Ishikawa (cell line): ENCODE measurements around the gene TTLL10.

Experiments used
- CEBPB ChIP-seq: IDR thresholded peaks from 2 replicates; pipeline ENCODE4 v1.6.1; 2012
- CREB1 ChIP-seq: IDR thresholded peaks from 2 replicates; pipeline ENCODE4 v1.6.1; 2012; ENCODE audit warnings: low read depth
- FOXM1 ChIP-seq: IDR thresholded peaks from 2 replicates; pipeline ENCODE4 v1.6.1; 2012; ENCODE audit warnings: low read depth, borderline replicate concordance
- MAX ChIP-seq: IDR thresholded peaks from 2 replicates; pipeline ENCODE4 v1.6.1; 2012
- RAD21 ChIP-seq: IDR thresholded peaks from 2 replicates; pipeline ENCODE4 v1.6.1; 2012; ENCODE audit warnings: low read depth
- TAF1 ChIP-seq: IDR thresholded peaks from 2 replicates; pipeline ENCODE4 v1.6.1; 2012; ENCODE audit warnings: low read depth, mild to moderate bottlenecking
- TEAD4 ChIP-seq: IDR thresholded peaks from 2 replicates; pipeline ENCODE4 v1.6.1; 2012
- ZBTB7A ChIP-seq: IDR thresholded peaks from 2 replicates; pipeline ENCODE4 v1.6.1; 2012; ENCODE audit warnings: low read depth
- TF ChIP-seq, protein P1 (sequence below): IDR thresholded peaks from 2 replicates; pipeline ENCODE4 v1.6.1; 2012; ENCODE audit warnings: low read depth, mild to moderate bottlenecking

DNA sequence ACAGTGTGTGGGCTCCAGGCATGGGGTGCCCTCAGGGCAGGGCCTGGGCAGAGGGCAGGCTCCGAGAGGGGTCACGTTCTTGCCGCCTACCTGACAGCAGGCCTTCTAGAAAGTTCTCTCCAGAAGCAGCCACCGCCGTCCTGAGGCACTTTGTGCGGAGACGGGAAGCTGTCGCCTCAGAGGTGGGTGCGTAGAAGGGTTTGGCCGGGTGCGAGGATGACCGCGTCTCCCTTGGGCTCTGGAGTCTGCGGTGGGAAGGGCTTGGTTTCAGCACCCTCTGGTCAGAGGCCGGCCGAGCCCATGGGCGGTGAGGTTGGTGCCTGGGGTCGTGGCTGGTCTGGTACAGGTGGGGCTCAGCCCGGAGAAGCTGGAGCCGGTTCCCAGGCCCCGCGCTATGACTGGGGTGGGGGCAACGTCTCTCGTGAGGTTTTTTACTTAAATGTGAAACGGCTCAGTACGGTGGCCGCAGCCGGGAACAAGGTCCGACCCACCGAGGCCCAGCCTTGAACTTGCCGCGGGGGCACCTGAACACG, 10.1 kb upstream of the TTLL10 start:
- TF ChIP-seq TEAD4 = 0 out of 2 replicates have a peak, but pooled peaks have one; percentile 2
- TF ChIP-seq FOXM1 = no peak
- TF ChIP-seq CEBPB = no peak
- no peak for TF ChIP-seq CREB1
- TF ChIP-seq ZBTB7A = no peak
- TF ChIP-seq, protein P1, sequence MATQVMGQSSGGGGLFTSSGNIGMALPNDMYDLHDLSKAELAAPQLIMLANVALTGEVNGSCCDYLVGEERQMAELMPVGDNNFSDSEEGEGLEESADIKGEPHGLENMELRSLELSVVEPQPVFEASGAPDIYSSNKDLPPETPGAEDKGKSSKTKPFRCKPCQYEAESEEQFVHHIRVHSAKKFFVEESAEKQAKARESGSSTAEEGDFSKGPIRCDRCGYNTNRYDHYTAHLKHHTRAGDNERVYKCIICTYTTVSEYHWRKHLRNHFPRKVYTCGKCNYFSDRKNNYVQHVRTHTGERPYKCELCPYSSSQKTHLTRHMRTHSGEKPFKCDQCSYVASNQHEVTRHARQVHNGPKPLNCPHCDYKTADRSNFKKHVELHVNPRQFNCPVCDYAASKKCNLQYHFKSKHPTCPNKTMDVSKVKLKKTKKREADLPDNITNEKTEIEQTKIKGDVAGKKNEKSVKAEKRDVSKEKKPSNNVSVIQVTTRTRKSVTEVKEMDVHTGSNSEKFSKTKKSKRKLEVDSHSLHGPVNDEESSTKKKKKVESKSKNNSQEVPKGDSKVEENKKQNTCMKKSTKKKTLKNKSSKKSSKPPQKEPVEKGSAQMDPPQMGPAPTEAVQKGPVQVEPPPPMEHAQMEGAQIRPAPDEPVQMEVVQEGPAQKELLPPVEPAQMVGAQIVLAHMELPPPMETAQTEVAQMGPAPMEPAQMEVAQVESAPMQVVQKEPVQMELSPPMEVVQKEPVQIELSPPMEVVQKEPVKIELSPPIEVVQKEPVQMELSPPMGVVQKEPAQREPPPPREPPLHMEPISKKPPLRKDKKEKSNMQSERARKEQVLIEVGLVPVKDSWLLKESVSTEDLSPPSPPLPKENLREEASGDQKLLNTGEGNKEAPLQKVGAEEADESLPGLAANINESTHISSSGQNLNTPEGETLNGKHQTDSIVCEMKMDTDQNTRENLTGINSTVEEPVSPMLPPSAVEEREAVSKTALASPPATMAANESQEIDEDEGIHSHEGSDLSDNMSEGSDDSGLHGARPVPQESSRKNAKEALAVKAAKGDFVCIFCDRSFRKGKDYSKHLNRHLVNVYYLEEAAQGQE = no peak
- peak; percentile 36; the same call in 1 of the 2 replicates for TF ChIP-seq MAX
- no peak; the same call in 1 of the 2 replicates for TF ChIP-seq TAF1
- no peak for TF ChIP-seq RAD21
